Choroid plexus epithelial cell (primary cell): ENCODE data around the gene SOAT1.
"Not testable (repeated sequence)": the region's sequence is repeated elsewhere in the genome, so short reads cannot be mapped to it uniquely, and the experiment has no call there.

Experiments
- DNase-seq: peaks from one replicate; pipeline ENCODE4 v3.0.0-alpha.2; 2010; ENCODE audit warnings: low read depth
- H3K4me3 ChIP-seq: 2 replicates; pipeline ENCODE4 v1.5.1; 2011; ENCODE audit warnings: low read depth, mild to moderate bottlenecking, control low read depth, low read length, moderate library complexity
- TF ChIP-seq, protein P1 (sequence below): conservative IDR thresholded peaks from 2 replicates; pipeline ENCODE4 v1.5.1; 2011; ENCODE audit warnings: low read depth, mild to moderate bottlenecking, control low read depth, inconsistent platforms, low read length, moderate library complexity

Gene SOAT1

DNA sequence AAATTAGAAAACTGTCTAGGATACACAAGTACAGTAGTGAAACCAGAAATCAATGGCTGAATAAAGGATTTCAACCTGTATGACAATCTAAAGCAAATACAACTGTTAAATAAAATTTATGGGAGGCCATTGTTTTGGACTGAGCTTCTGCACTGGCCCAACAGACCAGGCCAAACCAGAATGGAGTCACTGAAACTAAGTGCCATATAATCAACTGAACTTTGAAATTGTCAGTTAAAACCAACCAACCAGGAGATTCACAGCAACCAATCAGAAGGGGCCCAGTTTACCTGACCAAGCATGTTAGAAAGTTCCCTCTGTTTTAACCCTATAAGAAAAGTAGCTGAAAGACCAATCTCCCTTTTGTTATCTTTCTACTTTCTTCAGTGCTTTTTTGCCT is 30.5 kb upstream of the SOAT1 start:
- TF ChIP-seq, protein P1, sequence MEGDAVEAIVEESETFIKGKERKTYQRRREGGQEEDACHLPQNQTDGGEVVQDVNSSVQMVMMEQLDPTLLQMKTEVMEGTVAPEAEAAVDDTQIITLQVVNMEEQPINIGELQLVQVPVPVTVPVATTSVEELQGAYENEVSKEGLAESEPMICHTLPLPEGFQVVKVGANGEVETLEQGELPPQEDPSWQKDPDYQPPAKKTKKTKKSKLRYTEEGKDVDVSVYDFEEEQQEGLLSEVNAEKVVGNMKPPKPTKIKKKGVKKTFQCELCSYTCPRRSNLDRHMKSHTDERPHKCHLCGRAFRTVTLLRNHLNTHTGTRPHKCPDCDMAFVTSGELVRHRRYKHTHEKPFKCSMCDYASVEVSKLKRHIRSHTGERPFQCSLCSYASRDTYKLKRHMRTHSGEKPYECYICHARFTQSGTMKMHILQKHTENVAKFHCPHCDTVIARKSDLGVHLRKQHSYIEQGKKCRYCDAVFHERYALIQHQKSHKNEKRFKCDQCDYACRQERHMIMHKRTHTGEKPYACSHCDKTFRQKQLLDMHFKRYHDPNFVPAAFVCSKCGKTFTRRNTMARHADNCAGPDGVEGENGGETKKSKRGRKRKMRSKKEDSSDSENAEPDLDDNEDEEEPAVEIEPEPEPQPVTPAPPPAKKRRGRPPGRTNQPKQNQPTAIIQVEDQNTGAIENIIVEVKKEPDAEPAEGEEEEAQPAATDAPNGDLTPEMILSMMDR, result no peak
- H3K4me3 ChIP-seq, result no peak overlapping the region
- DNase-seq, result no peak

DNA sequence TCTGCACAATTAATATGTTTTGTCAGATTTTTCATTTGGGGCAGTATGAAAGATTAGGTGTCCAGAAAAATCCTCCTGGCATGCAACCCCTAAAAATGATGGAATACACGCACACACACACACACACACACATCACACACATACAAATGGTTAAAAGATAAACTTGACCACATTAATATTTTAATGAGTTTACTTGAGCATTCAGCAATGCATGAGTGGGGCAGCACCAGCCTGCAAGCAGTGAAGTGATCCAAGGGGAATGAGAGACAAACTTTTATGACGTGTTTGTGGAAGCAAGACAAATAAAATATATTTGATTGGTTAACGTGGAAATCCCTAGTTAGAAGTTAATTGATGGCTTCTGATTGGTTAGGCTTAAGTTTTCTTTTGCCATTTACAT is 29.1 kb upstream of the SOAT1 start:
- H3K4me3 ChIP-seq, result no peak overlapping the region
- no peak for DNase-seq
- TF ChIP-seq, protein P1, result no peak

- TF ChIP-seq, protein P1, result no peak
Observed at GRCh38 chr1:179269071-179269470, 24.5 kb upstream of the SOAT1 start.

GRCh38 chr1:179274424-179274823 is 19.2 kb upstream of the SOAT1 start:
- not testable (repeated sequence) for DNase-seq, H3K4me3 ChIP-seq

More at GRCh38 chr1:179269071-179269470, 24.5 kb upstream of the SOAT1 start:
- DNase-seq, result no peak
- no peak overlapping the region for H3K4me3 ChIP-seq

DNA sequence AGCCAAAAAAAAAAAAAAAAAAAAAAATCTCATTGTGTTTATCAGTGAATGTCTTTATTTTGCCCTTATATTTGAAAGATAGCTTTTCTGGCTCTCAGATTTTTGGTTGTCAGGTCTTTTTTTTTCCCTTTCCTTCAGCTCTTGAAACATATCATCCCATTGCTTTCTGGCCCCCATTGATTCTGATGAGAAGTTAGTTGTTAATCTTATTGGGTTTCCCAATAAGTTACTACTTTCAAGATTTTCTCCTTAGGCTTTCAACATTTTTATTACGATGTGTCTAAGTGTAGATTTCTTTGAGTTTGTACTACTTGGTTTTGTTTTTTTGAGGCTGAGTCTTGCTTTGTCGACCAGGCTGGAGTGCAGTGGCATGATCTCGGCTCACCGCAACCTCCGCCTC is 14.7 kb upstream of the SOAT1 start:
- no peak for DNase-seq
- TF ChIP-seq, protein P1, result no peak
- H3K4me3 ChIP-seq, result no peak overlapping the region

DNA sequence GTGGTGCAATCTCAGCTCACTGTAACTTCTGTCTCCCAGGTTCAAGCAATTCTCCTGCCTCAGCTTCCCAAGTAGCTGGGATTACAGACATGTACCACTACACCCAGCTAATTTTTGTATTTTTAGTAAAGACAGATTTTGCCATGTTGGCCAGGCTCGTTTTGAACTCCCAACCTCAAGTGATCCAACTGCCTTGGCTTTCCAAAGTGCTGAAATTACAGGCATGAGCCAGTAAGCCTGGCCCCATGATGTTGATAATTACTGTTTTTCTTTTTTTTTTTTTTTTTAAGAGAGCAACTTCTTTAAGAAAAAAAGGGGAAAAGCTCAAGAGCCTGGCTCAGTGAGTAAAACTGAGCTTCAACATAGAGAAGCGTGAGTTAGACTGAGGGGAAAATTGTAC is 9.6 kb upstream of the SOAT1 start:
- TF ChIP-seq, protein P1, result no peak
- no peak for DNase-seq

GRCh38 chr1:179287946-179288345 is 5.7 kb upstream of the SOAT1 start:
- no peak overlapping the region for H3K4me3 ChIP-seq
- no peak for DNase-seq
- TF ChIP-seq, protein P1, result no peak

More for the DNA sequence above, 9.6 kb upstream of the SOAT1 start:
- H3K4me3 ChIP-seq, result no peak overlapping the region

DNA sequence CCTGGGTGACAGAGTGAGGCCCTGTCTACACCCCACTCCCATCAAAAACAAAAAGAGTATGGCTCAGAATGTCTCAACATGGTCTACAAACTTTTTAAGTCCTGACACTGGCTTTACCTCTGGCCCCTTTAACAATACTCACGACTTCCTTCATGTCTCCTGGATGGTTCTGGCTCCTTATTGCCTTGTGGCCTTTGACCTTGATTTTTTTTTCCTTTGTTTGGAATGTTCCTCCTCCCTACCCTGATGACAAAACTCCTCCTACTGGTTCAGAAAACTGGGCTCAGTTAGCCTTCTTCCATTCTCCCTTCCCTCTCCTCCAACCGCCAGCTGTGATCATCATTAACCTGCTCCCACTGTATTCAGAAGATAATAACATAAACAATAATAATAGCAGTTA is 4.6 kb upstream of the SOAT1 start:
- DNase-seq, result no peak
- H3K4me3 ChIP-seq, result no peak overlapping the region
- TF ChIP-seq, protein P1, result no peak
